GM12872 (cell line): ENCODE results near the gene PSMA5.

ENCODE experiments used
- CTCF ChIP-seq: IDR thresholded peaks from 3 replicates; pipeline ENCODE4 v1.5.1; 2011; ENCODE audit warnings: low read depth, mild to moderate bottlenecking, low read length, moderate library complexity; ENCODE audit not compliant: insufficient read depth

Gene PSMA5

GRCh38 chr1:109398343-109399225 lies 27.7 kb downstream of the PSMA5 start:
- no peak for TF ChIP-seq CTCF

GRCh38 chr1:109397581-109398342 lies 28.5 kb downstream of the PSMA5 start, which contains the start of gene SORT1:
Gene SORT1 (minus strand): TSS chr1:109397918. CDS start chr1:109397892, 26 bp downstream.
- no peak for TF ChIP-seq CTCF

GRCh38 chr1:109396871-109397580 lies 29.2 kb downstream of the PSMA5 start:
- TF ChIP-seq CTCF = no peak

GRCh38 chr1:109396513-109396839 lies 29.8 kb downstream of the PSMA5 start:
- no peak for TF ChIP-seq CTCF

- TF ChIP-seq CTCF = no peak
Measured at GRCh38 chr1:109395602-109396512, 30.4 kb downstream of the PSMA5 start.

GRCh38 chr1:109394591-109395281 lies 31.5 kb downstream of the PSMA5 start:
- TF ChIP-seq CTCF = no peak
